NB4 (cell line): ENCODE results near the gene ADAMTS2.

Experiments used
- DNase-seq: peaks from one replicate; pipeline ENCODE4 v3.0.0; 2010; ENCODE audit warnings: low read depth
- H3K4me3 ChIP-seq: one replicate; pipeline ENCODE4 v1.5.1; 2011; ENCODE audit warnings: mild to moderate bottlenecking, low read depth, low read length, moderate library complexity
- CTCF ChIP-seq: IDR thresholded peaks from one replicate; pipeline ENCODE4 v1.5.1; 2012; ENCODE audit warnings: low read depth, low read length
- MAX ChIP-seq: IDR thresholded peaks from 2 replicates; pipeline ENCODE4 v1.6.1; 2011; ENCODE audit warnings: low read depth, low read length
- MYC ChIP-seq: IDR thresholded peaks from 2 replicates; pipeline ENCODE4 v1.6.1; 2011; ENCODE audit warnings: low read depth, low read length
- POLR2A ChIP-seq: IDR thresholded peaks from 2 replicates; pipeline ENCODE4 v1.6.1; 2011; ENCODE audit warnings: mild to moderate bottlenecking; ENCODE audit not compliant: insufficient read length; ENCODE audit errors: extremely low read depth

The ADAMTS2 gene

GRCh38 chr5:179343719-179344430, 1.4 kb downstream of the ADAMTS2 start:
- TF ChIP-seq MYC (no peak), CTCF (peak; percentile 1)
- peak; percentile 49 for DNase-seq
- peak overlapping the region; percentile 11 for H3K4me3 ChIP-seq

GRCh38 chr5:179343021-179343718, 2.1 kb downstream of the ADAMTS2 start:
- no peak for TF ChIP-seq MYC
- TF ChIP-seq CTCF: no peak
- no peak for TF ChIP-seq POLR2A
- TF ChIP-seq MAX: no peak
- H3K4me3 ChIP-seq: peak overlapping the region; percentile 11
- DNase-seq: no peak

- no peak overlapping the region for H3K4me3 ChIP-seq
- TF ChIP-seq CTCF: no peak
- no peak for TF ChIP-seq MYC
- no peak for TF ChIP-seq POLR2A
- no peak for TF ChIP-seq MAX
- DNase-seq: no peak
Measured at GRCh38 chr5:179342577-179342976, 2.7 kb downstream of the ADAMTS2 start.

GRCh38 chr5:179340465-179340864, 4.8 kb downstream of the ADAMTS2 start:
- no peak overlapping the region for H3K4me3 ChIP-seq
- DNase-seq: no peak
- TF ChIP-seq MAX: no peak
- TF ChIP-seq CTCF: no peak
- TF ChIP-seq POLR2A: no peak
- no peak for TF ChIP-seq MYC

GRCh38 chr5:179339996-179340395, 5.3 kb downstream of the ADAMTS2 start:
- no peak for TF ChIP-seq MAX
- TF ChIP-seq MYC: no peak
- no peak for TF ChIP-seq CTCF
- no peak for TF ChIP-seq POLR2A
- DNase-seq: no peak
- no peak overlapping the region for H3K4me3 ChIP-seq
